Non-pigmented ciliary epithelial cell (primary cell): ENCODE measurements around the gene CYB561.

ENCODE experiments used
- DNase-seq: peaks from one replicate; pipeline ENCODE4 v3.0.0-alpha.2; 2010; ENCODE audit warnings: low read depth

CYB561 gene

GRCh38 chr17:63451150-63451549 is 5.0 kb upstream of the CYB561 start:
- DNase-seq: no peak

GRCh38 chr17:63450551-63450950 is 4.4 kb upstream of the CYB561 start:
- DNase-seq: no peak

DNA sequence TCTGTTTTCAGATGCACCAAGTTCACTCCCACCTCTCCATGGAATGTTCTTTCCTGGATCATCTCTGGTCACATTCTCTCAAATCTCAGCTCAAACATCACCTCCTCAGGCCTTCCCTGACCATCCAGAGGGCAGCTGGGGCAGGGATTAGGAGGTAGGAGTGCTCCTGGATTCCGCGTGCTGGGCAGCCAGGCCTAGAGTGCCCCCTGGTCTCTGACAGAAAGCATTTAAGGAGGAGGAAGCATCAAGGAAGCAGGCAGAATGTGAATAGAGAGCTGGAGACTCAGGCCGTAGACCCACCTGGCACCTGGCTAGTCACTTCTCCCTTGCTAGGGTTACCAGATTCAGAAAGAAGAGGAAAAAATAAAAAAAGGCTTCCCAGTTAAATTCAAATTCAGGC is 2.5 kb upstream of the CYB561 start:
- no peak for DNase-seq

DNA sequence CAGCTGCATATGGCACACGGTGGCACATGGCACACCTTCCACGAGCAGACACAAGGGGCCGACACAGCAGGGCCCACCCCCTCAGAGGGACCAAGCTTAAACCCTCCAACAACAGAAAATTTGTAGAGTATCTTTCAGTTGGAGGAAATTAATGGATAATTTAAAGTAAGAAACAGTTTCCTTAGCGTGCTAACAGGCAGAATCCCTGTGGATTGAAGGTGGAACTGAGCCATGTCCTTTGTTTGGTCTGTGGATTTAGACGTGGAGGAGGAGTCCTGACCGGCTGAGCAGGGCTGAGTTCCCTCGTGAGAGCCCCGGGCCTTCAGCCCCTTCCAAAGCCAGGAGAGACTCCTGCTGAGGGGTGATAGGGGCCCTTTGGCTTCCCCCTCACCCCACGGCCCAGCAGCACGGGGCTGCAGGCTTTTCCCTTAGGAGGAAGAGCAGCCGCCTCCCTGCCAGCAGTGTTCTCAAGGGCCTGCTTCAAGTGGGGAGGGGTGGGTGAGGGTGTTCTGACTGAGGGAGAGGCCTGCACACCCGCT is 1.4 kb upstream of the CYB561 start:
- no peak for DNase-seq

GRCh38 chr17:63446753-63447470 is 806 bp upstream of the CYB561 start:
- no peak for DNase-seq

GRCh38 chr17:63445571-63445953 is 544 bp downstream of the CYB561 start:
- DNase-seq: no peak

GRCh38 chr17:63445065-63445464 is 1.0 kb downstream of the CYB561 start:
- no peak for DNase-seq

DNA sequence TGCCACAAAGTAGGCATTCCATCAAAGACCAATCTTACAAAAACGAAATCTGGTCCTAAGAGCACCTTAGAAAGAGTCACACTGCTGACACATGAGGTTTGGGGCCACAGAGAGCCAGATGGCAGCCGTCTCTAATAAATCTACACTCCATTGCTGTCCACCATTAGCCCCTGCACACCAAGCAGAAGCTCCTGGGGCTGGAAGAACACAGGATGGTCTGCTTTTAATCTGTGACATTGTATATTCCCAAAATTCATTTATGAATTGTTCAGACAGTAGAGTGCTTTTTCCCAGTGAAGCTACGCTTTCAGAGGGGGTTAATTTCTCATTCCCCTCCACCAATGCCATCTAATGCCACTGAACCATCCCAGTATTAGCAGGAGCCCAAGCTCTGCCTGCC is 1.6 kb downstream of the CYB561 start:
- DNase-seq: no peak

DNA sequence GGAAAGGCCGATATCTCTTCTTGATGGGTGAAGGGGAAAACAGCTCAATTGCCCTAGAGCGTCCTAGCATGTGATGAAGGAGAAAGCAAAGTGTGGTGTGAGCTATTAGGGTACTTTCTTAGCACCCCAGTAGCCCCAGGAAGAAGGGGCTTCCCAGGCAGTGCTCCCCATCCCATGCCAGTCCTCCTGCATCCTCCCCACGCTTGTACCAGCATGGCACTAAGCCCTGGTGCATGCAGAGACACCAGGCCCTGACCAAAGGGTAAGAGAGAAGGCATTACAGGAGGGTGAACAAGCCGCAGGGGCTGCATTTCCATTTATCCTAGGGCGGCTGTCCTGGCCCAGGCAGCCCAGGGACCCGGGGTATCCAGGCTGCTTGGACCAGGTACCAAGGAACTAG is 3.1 kb downstream of the CYB561 start:
- DNase-seq: no peak

DNA sequence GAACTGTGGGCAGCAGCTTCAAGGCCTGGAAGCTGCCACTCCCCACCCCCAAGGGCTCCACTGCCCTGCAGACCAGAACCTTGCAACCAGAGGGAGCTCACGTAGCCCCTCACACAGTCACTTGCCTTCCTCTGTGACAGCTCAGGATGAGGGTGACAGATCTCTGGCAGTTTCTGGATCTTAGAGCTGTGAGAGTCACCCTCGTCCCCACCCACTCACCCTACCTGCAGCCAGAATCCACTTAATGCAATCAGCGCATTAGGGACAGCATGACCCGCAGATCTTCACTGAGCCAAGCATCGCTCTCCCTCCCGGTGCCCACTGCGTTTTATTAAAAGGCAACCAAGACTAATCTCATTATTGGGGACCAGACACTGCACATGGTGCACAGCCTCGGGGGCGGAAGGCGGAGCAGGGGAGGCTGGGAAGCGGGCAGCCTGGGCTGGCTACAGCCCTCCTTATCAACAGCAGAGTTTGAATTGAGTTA is 3.5 kb downstream of the CYB561 start:
- DNase-seq: no peak

GRCh38 chr17:63442074-63442473 is 4.0 kb downstream of the CYB561 start:
- DNase-seq: no peak

DNA sequence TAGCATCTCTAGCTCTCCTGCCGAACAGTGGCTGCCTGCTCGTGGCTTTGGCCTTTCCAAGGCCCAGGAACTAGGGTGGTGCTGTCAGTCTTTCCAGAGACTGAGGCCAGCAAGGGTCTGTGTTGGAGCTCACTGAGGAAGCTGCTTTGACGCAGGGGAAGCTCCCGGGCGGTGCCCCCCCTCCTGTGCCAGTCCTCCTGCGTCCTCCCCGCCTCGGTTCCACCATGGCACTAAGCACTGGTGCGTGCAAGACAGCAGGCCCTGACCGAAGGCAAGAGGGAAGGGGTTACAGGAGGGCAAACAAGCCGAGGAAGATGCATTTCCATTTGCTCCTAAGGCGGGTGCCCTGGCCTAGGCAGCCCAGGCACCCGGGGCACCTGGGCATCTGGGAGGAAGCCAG is 4.5 kb downstream of the CYB561 start:
- DNase-seq: no peak

DNA sequence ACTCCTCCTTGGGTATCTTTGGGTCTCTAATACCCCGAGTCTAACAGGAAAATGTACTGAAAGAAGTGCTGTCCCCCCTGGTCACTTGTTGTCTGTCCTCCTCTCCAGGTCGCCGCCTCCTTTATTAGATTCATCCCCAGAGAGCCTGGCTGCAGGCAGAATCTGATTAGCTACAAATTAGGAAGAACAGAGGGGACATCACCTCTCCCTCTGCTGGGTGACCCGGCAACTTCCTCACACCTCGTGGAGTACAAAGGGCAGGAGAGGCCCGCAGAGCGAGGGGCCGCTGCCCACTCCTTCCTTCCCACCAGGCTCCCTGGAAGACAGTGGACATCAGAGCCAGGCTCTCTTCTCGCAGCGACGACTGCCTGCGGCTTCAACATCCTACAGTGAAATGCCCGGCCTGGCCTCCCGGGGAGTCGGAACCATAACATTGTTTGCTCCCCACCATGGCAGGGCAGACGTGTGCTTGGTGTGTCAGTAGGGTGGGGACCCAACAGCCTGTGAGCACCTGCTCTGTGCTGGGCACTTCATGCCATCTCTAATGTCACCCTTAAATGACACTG is 5.3 kb downstream of the CYB561 start:
- DNase-seq: no peak

GRCh38 chr17:63440127-63440769 is 5.9 kb downstream of the CYB561 start:
- DNase-seq: no peak

- peak; percentile 48 for DNase-seq
Observed at GRCh38 chr17:63439687-63440086, 6.4 kb downstream of the CYB561 start.

DNA sequence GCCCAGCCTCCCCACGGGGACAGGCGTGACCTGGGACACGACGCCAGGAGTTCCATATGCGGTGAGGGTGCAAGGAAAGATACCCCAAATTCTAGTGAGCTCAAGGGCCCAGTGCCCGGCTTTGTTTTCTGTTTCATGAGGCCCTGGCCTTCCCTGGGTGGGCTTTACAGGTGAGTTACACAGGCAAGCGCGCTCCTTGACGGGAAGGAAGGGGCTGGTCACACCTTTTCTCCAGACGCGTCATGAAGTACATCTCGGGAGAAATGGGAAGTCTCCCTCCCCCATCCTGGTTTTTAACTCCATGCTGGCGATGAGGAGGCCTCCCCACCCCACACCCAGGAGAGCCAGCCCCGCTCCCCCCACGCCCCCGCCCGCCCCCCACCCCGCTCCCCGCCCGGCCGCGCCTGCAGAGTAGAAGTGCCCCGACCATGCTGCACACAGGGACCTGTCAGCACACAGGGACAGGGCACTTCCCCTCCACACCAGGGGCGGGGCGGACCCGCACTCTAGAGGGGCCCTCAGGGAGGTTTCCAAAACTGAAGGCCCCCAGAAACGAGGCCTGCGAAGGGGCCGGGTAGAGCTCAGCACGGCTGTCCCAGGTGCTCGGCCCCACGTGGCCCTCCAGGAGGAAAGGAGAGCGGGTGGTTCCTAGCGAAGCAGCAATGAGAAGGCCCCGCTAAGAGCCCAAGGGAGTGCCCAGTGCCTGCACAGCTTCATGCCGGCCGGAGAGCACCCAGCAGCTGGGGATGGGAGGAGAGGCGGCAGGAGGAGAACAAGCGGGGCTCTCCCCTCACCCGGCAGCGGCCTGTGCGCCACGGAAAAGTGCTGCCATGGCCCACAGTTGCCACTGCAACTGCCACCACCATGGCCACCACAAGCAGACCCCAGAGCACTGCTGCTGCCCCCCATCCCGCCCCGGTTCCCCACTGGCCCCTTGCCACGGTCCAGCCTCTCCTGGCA is 7.7 kb downstream of the CYB561 start:
- DNase-seq: no peak

DNA sequence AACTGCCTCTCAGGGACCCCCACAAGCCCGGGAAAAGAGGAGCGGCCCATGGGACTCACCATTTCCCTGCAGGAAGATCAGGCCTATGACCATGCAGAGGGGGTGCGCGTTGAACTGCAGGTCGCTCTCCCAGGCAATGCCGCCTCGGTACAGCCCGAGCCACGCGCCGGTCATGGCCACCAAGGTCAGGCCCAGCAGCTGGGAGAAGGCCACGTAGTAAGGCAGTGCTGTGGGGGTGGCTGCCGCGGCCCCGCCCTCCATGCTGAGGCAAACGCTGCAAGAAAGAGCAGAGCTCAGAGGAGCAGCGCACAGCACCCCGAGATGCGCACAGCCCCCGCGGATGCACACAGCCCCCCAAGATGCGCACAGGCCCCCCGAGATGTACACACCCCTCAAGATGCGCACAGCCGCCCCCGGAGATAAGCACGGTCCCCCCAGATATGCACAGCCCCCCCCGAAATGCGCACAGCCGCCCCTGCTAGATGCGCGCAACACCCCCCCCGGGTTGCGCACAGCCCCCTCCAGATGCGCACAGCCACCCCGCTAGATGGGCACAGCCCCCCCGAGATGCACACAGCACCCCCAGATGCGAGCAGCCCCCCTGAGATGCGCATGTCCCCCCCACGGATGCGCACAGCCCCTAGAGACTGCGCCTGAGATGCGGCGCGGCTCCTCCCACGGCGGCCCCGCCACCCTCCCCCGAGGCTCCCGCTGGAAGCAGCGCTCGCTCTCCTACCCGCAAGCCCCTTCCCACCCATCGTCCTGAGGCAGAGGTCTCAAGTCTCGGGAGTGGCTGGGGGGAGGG is 8.6 kb downstream of the CYB561 start:
- DNase-seq: no peak

- no peak for DNase-seq
Observed at GRCh38 chr17:63436523-63437110, 9.5 kb downstream of the CYB561 start.

DNA sequence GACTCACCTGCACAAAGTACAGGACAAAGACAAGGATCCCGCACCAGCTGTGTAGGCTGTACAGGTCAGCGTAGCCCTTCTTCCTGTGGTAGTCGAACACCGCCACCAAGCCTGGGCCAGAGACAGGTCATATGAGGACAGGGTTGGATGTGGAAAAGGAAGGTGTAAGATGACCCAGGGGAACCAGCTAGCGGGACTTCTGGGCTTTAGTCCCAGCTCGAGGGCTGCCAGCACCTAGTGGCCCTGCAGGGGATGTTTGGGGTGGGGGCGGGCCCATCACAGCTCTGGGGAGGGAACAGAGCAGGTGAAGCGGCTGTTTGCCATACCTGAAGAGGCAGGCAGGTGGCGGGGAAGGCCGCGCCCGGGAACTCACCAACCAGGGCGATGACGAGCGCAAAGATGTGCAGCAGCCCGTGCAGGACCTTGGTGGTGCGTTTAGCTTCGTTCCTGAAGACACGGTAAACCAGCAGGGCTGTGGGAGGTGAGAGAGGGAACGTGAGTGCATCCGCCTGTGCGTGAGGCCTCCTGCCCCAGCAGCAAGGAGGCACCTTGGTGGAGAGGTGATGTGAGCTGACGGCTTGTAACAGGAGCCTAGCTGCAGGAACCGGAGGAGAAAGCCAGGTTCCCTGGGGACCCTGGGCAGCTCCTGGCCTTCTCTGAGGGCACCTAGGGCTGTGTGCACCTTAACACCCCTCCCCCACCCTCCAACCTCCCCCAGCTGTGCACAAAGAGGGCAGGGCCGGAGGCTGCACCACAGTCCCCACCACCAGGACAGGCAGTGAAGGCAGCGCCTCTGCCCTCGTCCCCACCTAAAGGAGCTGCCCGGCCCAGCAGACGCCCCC is 10.2 kb downstream of the CYB561 start:
- no peak for DNase-seq
